NK-92 (cell line): Measurements from ENCODE around the gene CNTN1.
"Not testable (repeated sequence)": the region's sequence is repeated elsewhere in the genome, so short reads cannot be mapped to it uniquely, and the experiment has no call there.

Experiments
- DNase-seq: peaks from one replicate; lab custom pipeline; 2025; ENCODE audit not compliant: unreplicated experiment; lab: John Stamatoyannopoulos, UW

CNTN1 gene

DNA sequence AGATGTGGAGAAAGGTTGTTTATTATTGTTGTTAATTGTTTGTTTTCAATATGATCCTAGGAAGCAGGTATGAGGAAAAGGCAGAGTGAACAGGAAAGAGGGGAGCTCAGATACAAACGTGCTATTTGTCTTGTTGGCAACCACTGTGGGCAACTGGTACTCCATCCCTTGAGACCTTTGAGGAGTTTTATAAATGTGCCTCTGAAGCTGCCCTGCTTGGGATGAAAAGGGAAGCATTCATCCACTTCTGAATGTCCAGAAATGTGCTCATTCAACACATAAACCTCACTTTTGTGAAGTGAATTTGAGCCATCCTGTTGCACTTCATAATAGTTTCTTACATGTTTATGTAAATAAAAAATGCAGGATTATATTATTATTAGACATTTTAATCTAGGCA is 331.6 kb downstream of the CNTN1 start:
- no peak for DNase-seq

DNA sequence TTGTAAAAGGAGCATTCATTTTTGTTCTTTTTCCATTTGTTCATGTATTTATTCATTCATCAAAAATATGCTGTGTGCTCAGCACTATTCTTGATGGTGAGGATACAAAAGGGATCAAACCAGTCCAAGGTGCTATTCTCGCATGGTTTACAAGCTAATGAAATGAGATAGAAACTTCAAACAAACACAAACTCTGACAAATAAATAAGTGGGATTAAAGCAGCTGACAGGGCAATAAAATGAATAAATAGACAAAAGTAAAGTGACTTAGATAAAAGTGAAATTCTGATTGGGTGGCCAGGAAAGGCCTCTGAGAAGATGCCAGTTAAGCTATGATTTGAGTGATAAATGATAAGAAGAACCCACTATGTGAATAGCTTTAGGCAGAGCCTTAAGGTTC is 333.9 kb downstream of the CNTN1 start:
- no peak for DNase-seq

DNA sequence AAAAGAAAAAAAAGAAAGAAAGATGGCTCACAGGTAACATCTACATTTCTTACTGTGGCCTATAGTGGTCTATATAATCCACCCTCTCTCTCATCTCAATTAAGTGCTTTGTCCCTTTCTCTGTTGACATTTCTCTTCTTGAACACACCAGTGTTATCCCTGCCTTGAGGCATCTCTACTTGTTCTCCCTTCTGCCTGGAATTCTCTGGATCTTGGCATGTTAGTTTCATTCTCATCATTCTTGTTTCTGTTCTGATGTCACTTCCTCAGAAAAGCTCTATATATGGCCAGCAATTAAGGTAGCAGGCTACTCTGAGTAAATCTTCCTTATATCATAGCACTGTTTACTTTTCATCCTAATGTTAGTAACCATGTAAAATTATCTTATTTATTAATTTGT is 340.1 kb downstream of the CNTN1 start:
- DNase-seq = no peak

DNA sequence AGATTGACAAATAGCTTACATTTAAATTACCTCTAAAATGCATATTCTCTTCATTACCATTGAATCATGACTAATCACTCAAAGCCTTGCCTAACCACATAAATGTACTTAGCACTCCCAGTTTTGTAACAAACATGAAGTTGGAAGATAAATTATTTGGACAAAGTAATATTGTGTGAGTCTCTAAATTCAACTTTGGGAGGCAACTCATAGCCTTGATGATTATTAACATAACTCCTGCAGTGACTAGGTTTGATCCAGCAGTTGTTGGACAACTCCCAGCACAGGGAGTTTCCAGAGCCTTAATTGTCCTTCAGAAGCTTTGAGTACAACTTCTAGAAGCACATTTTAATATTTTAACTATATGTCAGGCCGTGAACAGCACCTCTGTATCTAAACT is 342.4 kb downstream of the CNTN1 start:
- no peak for DNase-seq

DNA sequence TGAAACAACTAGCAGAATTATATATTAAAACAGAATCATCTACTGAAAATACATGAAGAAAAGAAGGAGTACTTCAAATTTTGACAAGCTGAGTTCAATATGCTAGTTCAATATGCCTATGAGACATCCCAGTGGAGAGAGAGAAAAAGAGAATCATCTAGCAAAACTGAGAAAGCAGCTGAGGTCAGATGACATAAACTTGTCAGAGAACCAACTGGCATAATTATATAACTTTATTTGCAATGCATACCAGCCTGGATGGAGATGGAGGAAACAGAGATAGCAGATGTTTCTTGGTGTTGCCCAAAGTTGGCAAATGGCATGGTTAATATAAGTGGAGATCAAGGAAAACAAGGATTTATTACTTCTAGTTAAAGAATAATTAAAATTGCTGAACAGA is 347.2 kb downstream of the CNTN1 start:
- no peak for DNase-seq

GRCh38 chr12:41045509-41045908 is 353.3 kb downstream of the CNTN1 start:
- no peak for DNase-seq

GRCh38 chr12:41049033-41049432 is 356.8 kb downstream of the CNTN1 start:
- DNase-seq = no peak

GRCh38 chr12:41051954-41052353 is 359.7 kb downstream of the CNTN1 start:
- no peak for DNase-seq

- DNase-seq = no peak
Observed at GRCh38 chr12:41052441-41052840, 360.2 kb downstream of the CNTN1 start.

- no peak for DNase-seq
Observed at GRCh38 chr12:41053046-41053445, 360.8 kb downstream of the CNTN1 start.

DNA sequence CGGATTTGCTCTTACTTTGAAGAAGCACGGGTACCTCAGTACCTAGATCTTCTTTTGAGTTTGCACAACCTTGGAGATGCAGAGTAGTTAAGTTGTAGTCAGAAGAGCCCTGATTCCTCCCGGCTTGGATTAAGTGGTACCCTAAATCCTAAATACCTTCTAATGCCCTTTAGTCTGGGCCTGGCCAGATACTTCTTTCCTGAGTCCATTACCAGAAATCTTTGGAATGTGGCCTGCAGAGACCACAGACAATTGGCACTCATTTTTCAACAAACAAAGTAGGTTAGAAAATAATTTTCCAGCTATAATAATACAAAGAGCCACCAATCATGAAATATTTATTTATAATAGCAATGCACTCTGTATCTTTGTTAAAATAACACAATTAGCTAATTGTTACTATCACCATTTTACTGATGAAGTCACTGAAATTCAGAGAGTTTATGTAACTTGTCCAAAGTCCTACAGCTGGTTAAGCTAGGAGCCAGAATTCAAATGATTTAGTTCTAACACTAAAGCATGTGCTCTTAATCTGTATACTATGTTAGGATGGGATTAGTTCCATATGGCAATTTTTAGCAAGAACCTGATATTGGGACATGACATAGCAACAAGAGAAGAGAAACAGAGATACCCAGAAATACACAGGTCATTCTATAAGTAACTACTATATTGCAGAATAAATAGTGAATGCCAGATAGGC is 363.8 kb downstream of the CNTN1 start:
- DNase-seq = no peak

GRCh38 chr12:41058266-41058665 is 366.0 kb downstream of the CNTN1 start:
- DNase-seq = no peak

- no peak for DNase-seq
Observed at GRCh38 chr12:41061192-41061591, 369.0 kb downstream of the CNTN1 start.

GRCh38 chr12:41064411-41064810 is 372.2 kb downstream of the CNTN1 start:
- DNase-seq = no peak

- no peak for DNase-seq
Observed at GRCh38 chr12:41067941-41068645, 375.9 kb downstream of the CNTN1 start.

DNA sequence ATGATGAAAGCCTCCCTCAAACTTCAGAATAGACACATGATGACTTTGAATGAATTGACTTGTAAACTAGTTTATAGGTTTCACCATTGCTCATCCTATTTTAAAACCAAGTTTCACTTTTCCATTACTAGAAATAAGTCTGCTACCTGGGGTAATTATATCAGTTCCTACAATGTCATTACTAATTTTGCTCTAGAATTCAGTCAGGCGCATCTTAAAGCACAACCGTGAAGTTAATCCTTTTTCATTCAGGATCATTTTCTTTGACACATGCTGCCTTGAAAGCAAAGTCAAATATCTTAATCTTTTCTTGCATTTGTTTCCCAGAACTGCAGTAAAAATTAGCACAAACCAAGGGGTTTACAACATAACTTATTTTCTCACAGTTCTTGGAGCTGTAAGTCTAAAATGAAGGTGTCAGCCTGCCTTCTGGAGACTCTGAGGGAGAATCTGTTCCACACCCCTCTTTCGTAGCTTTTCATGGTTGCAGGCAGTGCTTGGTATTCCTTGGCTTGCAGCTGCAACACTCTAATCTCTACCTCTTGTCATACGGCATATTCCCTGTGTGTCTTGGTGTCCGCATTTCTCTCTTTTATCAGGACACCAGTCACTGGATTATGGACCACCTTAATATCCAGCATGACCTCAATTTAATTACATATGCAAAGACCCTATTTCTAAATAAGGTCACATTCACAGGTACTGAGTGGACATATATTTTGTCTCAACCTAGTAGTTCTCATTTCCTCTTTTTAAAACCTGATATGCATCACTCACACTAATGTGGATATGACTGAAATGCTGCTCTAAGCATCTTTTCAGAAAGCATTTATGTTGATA is 381.6 kb downstream of the CNTN1 start:
- DNase-seq = no peak

DNA sequence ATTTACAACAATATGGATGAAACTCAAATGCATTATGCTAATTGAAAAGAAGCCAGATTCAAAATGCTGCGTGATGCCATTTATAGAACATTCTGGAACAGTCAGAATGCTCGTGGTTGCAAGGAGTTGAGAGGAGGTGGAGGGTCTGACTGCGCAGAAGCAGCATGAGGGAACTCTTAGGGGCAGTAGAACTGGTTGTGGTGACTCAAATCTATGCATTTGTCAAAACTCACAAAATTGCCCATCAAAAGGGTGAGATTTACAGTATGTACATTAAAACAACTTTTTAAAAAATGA is 382.2 kb downstream of the CNTN1 start:
- no peak for DNase-seq

- no peak for DNase-seq
Observed at GRCh38 chr12:41076114-41076513, 383.9 kb downstream of the CNTN1 start.

- DNase-seq = not testable (repeated sequence)
Observed at GRCh38 chr12:41081241-41081640, 389.0 kb downstream of the CNTN1 start.

GRCh38 chr12:41089438-41089837 is 397.2 kb downstream of the CNTN1 start:
- no peak for DNase-seq

GRCh38 chr12:41092115-41092514 is 399.9 kb downstream of the CNTN1 start:
- DNase-seq = no peak

DNA sequence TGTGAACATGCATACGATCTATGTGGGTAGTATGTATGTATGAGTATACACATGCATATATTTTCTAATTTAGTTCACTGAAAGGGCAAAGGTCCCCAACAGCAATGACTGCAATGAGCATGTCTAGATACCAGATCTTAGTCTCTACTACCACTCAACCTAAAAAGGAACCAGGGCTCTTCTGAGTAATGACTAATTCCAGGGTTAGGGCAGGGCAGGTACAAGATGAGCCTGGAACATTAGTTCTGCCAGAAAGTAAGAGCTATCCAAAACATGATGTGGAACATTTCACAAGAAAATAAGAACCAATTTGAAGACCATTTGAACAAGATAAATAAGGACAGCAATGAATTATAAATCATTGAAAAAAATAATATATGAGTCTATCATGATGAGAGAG is 404.6 kb downstream of the CNTN1 start:
- DNase-seq = no peak
